NK-92 treated with Interleukin-12 subunit alpha and Interleukin-12 subunit beta, amount 100 ng/mL, for 24 hours (cell line): ENCODE measurements around the gene LUZP1.

Source experiments
- DNase-seq: peaks from one replicate; lab custom pipeline; 2025; lab: John Stamatoyannopoulos, UW

Gene LUZP1

GRCh38 chr1:23188434-23188884, 19.8 kb upstream of the LUZP1 start:
- DNase-seq: no peak

- no peak for DNase-seq
These were observed 19.0 kb upstream of the LUZP1 start for GRCh38 chr1:23187637-23188036.

- no peak for DNase-seq
These were observed 16.7 kb upstream of the LUZP1 start for GRCh38 chr1:23185381-23185780.

- DNase-seq: no peak
These were observed 15.7 kb upstream of the LUZP1 start for GRCh38 chr1:23184212-23184934.

GRCh38 chr1:23179862-23180261, 11.2 kb upstream of the LUZP1 start:
- no peak for DNase-seq

- no peak for DNase-seq
These were observed 10.3 kb upstream of the LUZP1 start for GRCh38 chr1:23178950-23179349.

GRCh38 chr1:23178414-23178813, 9.8 kb upstream of the LUZP1 start:
- no peak for DNase-seq

- no peak for DNase-seq
These were observed 9.1 kb upstream of the LUZP1 start for GRCh38 chr1:23177438-23178380.

GRCh38 chr1:23177031-23177430, 8.4 kb upstream of the LUZP1 start:
- no peak for DNase-seq

- no peak for DNase-seq
These were observed 5.9 kb upstream of the LUZP1 start for GRCh38 chr1:23174426-23175110.

GRCh38 chr1:23171181-23171755, 2.6 kb upstream of the LUZP1 start:
- DNase-seq: no peak

GRCh38 chr1:23169727-23170335, 1.2 kb upstream of the LUZP1 start:
- DNase-seq: no peak

GRCh38 chr1:23169195-23169575, 529 bp upstream of the LUZP1 start:
- no peak for DNase-seq

GRCh38 chr1:23168079-23168444, 594 bp downstream of the LUZP1 start:
- DNase-seq: no peak

GRCh38 chr1:23167353-23168078, 1.1 kb downstream of the LUZP1 start:
- no peak for DNase-seq

GRCh38 chr1:23166854-23167253, 1.8 kb downstream of the LUZP1 start:
- no peak for DNase-seq

- no peak for DNase-seq
These were observed 5.3 kb downstream of the LUZP1 start for GRCh38 chr1:23163395-23163794.

GRCh38 chr1:23159963-23160877, 8.4 kb downstream of the LUZP1 start:
- DNase-seq: no peak

GRCh38 chr1:23156940-23157339, 11.7 kb downstream of the LUZP1 start:
- DNase-seq: no peak
